ENCODE measurements around the gene LUC7L2.
"Not testable (repeated sequence)": the region's sequence is repeated elsewhere in the genome, so short reads cannot be mapped to it uniquely, and the experiment has no call there.

The LUC7L2 gene

GRCh38 chr7:139396323-139396951 lies 36.7 kb downstream of the LUC7L2 start:
- no peak for DNase-seq (ENCODE audit: low read depth in 2 of 2)

GRCh38 chr7:139397192-139397591 lies 37.5 kb downstream of the LUC7L2 start:
- no peak for DNase-seq (ENCODE audit: low read depth in 2 of 2)

GRCh38 chr7:139403601-139404000 lies 43.9 kb downstream of the LUC7L2 start:
- no peak for DNase-seq (ENCODE audit: low read depth in 2 of 2)

GRCh38 chr7:139407555-139407954 lies 47.9 kb downstream of the LUC7L2 start:
- no peak for DNase-seq (ENCODE audit: low read depth in 2 of 2)

- not testable (repeated sequence) for DNase-seq (ENCODE audit: low read depth in 2 of 2)
Observed at GRCh38 chr7:139414743-139415402, 55.2 kb downstream of the LUC7L2 start.

- DNase-seq (ENCODE audit: low read depth in 2 of 2) = no peak
Observed at GRCh38 chr7:139416405-139416804, 56.7 kb downstream of the LUC7L2 start.

GRCh38 chr7:139417478-139417877 lies 57.8 kb downstream of the LUC7L2 start:
- DNase-seq (ENCODE audit: low read depth in 2 of 2) = no peak

GRCh38 chr7:139421123-139421522 lies 61.4 kb downstream of the LUC7L2 start:
- no peak for DNase-seq (ENCODE audit: low read depth in 2 of 2)

GRCh38 chr7:139422126-139422525 lies 62.4 kb downstream of the LUC7L2 start:
- DNase-seq (ENCODE audit: low read depth in 2 of 2) = no peak

GRCh38 chr7:139423091-139423490 lies 63.4 kb downstream of the LUC7L2 start:
- no peak for DNase-seq (ENCODE audit: low read depth in 2 of 2)

- DNase-seq (ENCODE audit: low read depth in 2 of 2) = no peak
Observed at GRCh38 chr7:139424004-139424403, 64.3 kb downstream of the LUC7L2 start.

- DNase-seq (ENCODE audit: low read depth in 2 of 2) = not testable (repeated sequence)
Observed at GRCh38 chr7:139425701-139426100, 66.0 kb downstream of the LUC7L2 start.

GRCh38 chr7:139426258-139427028 lies 66.7 kb downstream of the LUC7L2 start:
- DNase-seq (ENCODE audit: low read depth in 2 of 2) = no peak

GRCh38 chr7:139427029-139427420 lies 67.3 kb downstream of the LUC7L2 start:
- DNase-seq (ENCODE audit: low read depth in 2 of 2) = no peak

GRCh38 chr7:139427788-139428187 lies 68.1 kb downstream of the LUC7L2 start:
- no peak for DNase-seq (ENCODE audit: low read depth in 2 of 2)

- DNase-seq (ENCODE audit: low read depth in 2 of 2) = not testable (repeated sequence)
Observed at GRCh38 chr7:139429735-139430134, 70.0 kb downstream of the LUC7L2 start.

- DNase-seq (ENCODE audit: low read depth in 2 of 2) = no peak
Observed at GRCh38 chr7:139430443-139430842, 70.7 kb downstream of the LUC7L2 start.

- DNase-seq (ENCODE audit: low read depth in 2 of 2) = no peak
Observed at GRCh38 chr7:139431010-139431409, 71.3 kb downstream of the LUC7L2 start.

- DNase-seq (ENCODE audit: low read depth in 2 of 2) = no peak
Observed at GRCh38 chr7:139431459-139431858, 71.8 kb downstream of the LUC7L2 start.

- DNase-seq (ENCODE audit: low read depth in 2 of 2) = no peak
Observed at GRCh38 chr7:139436806-139437205, 77.1 kb downstream of the LUC7L2 start.

GRCh38 chr7:139439375-139439774 lies 79.7 kb downstream of the LUC7L2 start:
- DNase-seq (ENCODE audit: low read depth in 2 of 2) = no peak

GRCh38 chr7:139441961-139442360 lies 82.3 kb downstream of the LUC7L2 start:
- no peak for DNase-seq (ENCODE audit: low read depth in 2 of 2)
